Pancreas (tissue), 10 donors: Measurements from ENCODE around the gene DOCK7. TPM values are rescaled to one million over a fixed set of nuclear protein-coding genes. Genes with fewer than 3 reads are reported as not detected.

Source experiments
- ATAC-seq, 4 donors: fragments of 200-7000 bp; cut with Tn5 transposase; one replicate each; pipeline versions ENCODE4 v1.8.0 to v1.9.1; 2020; ENCODE audit warnings: mild to moderate bottlenecking in 4 of 4, moderate library complexity in 4 of 4
- DNase-seq, 6 donors: peaks; one replicate each; pipeline ENCODE4 v3.0.0-alpha.2; 2020
- FAIRE-seq: peaks from 2 replicates; lab custom pipeline; 2012; peaks lifted over from hg19 to GRCh38; lab: Jason Lieb, UNC
- H3K27ac ChIP-seq, 4 donors: fragments of 200-600 bp; sonication (generic); 1 replicate in 3 of 4; 2 replicates in 1 of 4; pipeline versions ENCODE4 v1.5.0 to v1.8.0; 2020
- H3K27me3 ChIP-seq, 4 donors: fragments of 200-600 bp; one replicate each; pipeline ENCODE4 v1.8.0; 2021
- H3K36me3 ChIP-seq, 3 donors: fragments of 200-600 bp; sonication (generic) in 1 of 3; one replicate each; pipeline versions ENCODE4 v1.5.0 to v1.8.0; 2020 to 2021
- H3K4me1 ChIP-seq, 3 donors: fragments of 200-600 bp; one replicate each; pipeline ENCODE4 v1.8.0; 2021
- H3K4me3 ChIP-seq, 4 donors: fragments of 200-600 bp; sonication (generic) in 2 of 4; one replicate each; pipeline versions ENCODE4 v1.5.0 to v1.8.0; 2020 to 2021
- H3K9me3 ChIP-seq, 4 donors: fragments of 200-600 bp; one replicate each; pipeline ENCODE4 v1.8.0; 2021
- WGBS, 2 donors: extraction: QIAGEN DNeasy Blood & Tissue Kit; methylation state at CpG; one replicate each; pipeline ENCODE4 v1.1.7; 2013; 5-methylcytosine and 5-hydroxymethylcytosine counted together
- intact Hi-C, 3 donors: fragments of 100-400 bp; cut with DNase I; formaldehyde crosslinking; loops; one replicate each; pipeline versions ENCODE4 v1.11.1 to v1.14.2; 2022
- polyA plus RNA-seq, 2 donors: library from polyadenylated mRNA; stranded (reverse); fragments of 200-250 nt; gene quantifications; one replicate each; pipeline ENCODE4 v1.2.3, GENCODE V29; 2013
- total RNA-seq, 6 donors: library from RNA; stranded (reverse); fragmentation: NEBNext Ultra II Directional in 4 of 6; extraction: Animal tissue kit (Norgen Biotek cat#: 25700) in 4 of 6; gene quantifications; one replicate each; pipeline versions ENCODE4 v1.2.1 to v1.2.4, GENCODE V29; 2021 to 2023
- TF ChIP-seq, protein P1 (sequence below), 4 donors: fragments of 200-600 bp; sonication (generic) in 3 of 4; IDR thresholded peaks; one replicate each; pipeline versions ENCODE4 v1.5.0 to v1.8.0; 2021; ENCODE audit warnings: antibody characterized with exemption in 4 of 4
- donor health status: healthy with polysubstance abuse.
- donor health status: DM: no; HTN: no; CAD: no; lungs with moderate emphysema.
- donor health status: DM: no; HTN: no; CAD: no.
- donor health status: control.
- donor health status: control.
- donor health status: Bipolar disorder and iron deficiency.
- donor health status: DM: yes; HTN: yes; CAD: no.
- donor health status: DM: no; HTN: no; CAD: no.
- donor health status: DM: no; HTN: no; CAD: no.
- donor health status: DM: yes; HTN: yes; CAD: no.

Gene DOCK7
- total and polyA plus RNA-seq, 8 donors: 4.4 to 22.5 (median 12.8) TPM

DNA sequence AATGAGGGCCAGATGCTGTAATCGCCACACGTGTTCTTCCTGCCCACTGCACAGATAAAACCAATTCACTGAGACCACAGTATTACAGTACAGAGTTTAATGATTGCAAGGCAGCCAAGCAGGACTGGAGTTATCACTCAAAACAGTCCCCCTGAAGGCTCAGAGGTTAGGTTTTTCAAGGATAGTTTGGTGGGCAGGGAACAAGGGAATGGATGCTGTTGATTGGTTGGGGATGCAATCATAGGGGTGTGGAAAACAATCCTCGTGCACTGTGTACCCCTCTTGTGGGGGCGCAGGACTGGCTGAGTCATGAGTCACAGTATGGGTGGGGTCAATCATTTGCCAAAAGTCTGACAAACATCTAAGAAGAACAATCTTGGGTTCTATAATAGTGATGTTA, 263.8 kb downstream of the DOCK7 start:
- FAIRE-seq (no peak), DNase-seq (no peak), ATAC-seq (no peak)
- no peaks in the 10 kb centered on the region for H3K4me1 ChIP-seq
- H3K27ac ChIP-seq: no peak overlapping the region
- TF ChIP-seq, protein P1, sequence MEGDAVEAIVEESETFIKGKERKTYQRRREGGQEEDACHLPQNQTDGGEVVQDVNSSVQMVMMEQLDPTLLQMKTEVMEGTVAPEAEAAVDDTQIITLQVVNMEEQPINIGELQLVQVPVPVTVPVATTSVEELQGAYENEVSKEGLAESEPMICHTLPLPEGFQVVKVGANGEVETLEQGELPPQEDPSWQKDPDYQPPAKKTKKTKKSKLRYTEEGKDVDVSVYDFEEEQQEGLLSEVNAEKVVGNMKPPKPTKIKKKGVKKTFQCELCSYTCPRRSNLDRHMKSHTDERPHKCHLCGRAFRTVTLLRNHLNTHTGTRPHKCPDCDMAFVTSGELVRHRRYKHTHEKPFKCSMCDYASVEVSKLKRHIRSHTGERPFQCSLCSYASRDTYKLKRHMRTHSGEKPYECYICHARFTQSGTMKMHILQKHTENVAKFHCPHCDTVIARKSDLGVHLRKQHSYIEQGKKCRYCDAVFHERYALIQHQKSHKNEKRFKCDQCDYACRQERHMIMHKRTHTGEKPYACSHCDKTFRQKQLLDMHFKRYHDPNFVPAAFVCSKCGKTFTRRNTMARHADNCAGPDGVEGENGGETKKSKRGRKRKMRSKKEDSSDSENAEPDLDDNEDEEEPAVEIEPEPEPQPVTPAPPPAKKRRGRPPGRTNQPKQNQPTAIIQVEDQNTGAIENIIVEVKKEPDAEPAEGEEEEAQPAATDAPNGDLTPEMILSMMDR (IDR thresholded peaks at IDR 0.05): no peak
- no peaks in the 10 kb centered on the region for H3K36me3 ChIP-seq
- intact Hi-C loops: no loop called here
- no peaks in the 10 kb centered on the region for H3K9me3 ChIP-seq
- H3K27me3 ChIP-seq: no peaks in the 10 kb centered on the region
- H3K4me3 ChIP-seq: no peak overlapping the region
- 75 to 80% methylated on average over 4 of the region's 4 CpGs for WGBS, 2 donors

DNA sequence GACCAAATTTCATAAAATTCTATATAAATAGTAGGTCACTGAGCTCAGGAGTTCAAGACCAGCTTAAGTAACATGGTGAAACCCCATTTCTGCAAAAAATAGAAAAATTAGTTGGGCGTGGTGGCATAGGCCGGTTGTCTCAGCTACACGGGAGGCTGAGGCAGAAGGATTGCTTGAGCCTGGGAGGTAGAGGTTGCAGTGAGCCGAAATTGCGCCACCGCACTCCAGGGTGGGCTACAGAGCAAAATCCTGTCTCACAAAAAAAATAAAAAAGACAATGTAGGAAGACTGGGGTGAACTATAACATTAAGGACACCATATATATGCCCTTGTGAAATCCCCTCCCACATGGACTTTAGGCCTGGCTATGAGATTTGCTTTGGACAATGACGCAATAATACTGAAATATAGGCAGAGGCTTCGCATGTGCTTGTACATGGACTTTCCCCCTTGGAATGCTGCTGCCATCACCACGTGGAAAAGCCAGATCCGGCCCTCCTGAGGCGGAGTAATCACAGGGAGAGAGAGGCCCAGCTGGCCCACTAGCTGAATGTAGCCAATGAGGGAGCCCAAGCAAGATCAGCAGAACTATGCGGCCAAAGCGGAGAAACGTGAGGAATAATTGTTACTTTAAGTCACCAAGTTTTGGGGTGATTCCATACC, 264.5 kb downstream of the DOCK7 start:
- DNase-seq (no peak), ATAC-seq (no peak), FAIRE-seq (no peak)
- no peaks in the 10 kb centered on the region for H3K27me3 ChIP-seq
- TF ChIP-seq, protein P1 (IDR thresholded peaks at IDR 0.05): no peak
- no peaks in the 10 kb centered on the region for H3K36me3 ChIP-seq
- no peak overlapping the region for H3K27ac ChIP-seq
- H3K9me3 ChIP-seq: no peaks in the 10 kb centered on the region
- WGBS, 2 donors: 90 to 93% methylated on average over 14 of the region's 14 CpGs
- H3K4me1 ChIP-seq: no peaks in the 10 kb centered on the region
- H3K4me3 ChIP-seq: no peak overlapping the region
- intact Hi-C loops: no loop called here

DNA sequence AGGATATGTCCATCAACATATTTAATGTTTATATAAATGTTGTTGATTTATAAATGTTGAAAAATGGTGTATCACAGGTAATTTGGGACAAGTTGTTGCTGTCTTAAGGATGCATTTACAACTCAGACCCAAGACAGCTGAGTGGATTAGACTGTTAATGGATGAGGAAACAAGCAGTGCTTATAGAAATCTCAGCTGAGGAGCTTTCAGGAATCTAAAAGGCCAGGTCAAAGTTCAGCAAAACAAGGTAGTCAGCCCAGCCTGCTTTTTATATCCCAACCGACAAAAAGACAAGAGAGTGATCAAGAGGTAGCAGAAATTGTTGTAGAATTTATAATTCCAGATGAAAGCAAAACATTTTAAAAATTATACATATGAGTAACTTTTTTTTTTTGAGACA, 268.0 kb downstream of the DOCK7 start:
- no peak for DNase-seq

DNA sequence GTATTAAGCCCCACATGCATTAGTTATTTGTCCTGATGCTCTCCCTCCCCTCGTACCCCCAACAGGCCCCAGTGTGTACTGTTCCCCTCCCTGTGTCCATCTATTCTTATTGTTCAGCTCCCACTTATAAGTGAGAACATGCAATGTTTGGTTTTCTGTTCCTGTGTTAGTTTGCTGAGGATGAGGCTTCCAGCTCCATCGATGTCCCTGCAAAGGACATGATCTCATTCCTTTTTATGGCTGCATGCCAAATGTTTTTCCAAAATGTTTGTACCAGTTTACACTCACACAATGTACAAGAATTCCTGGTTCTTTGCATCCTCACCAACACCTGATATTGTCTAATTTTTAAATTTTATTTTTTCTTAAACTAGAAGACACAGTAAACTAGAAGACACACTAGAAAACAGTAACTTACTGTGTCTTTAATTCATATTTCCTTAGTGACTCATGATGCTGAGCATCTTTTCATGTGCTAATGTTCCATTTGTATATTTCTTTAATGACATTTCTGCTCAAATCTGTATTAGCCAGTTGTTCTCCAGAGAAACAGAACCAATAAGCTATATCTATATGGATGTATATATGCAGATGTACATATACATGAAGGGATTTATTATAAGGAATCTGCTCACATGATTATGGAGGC, 270.7 kb downstream of the DOCK7 start:
- Histone ChIP-seq H3K27ac (no peak overlapping the region), H3K9me3 (no peaks in the 10 kb centered on the region), H3K4me3 (no peak overlapping the region), H3K36me3 (no peaks in the 10 kb centered on the region), H3K27me3 (no peaks in the 10 kb centered on the region), H3K4me1 (no peaks in the 10 kb centered on the region)
- intact Hi-C loops: no loop called here
- FAIRE-seq: no peak
- no peak for ATAC-seq
- 64 to 70% methylated on average over 2 of the region's 2 CpGs for WGBS, 2 donors
- DNase-seq: no peak
- TF ChIP-seq, protein P1 (IDR thresholded peaks at IDR 0.05): no peak

More for the DNA sequence above, 268.0 kb downstream of the DOCK7 start:
- H3K36me3 ChIP-seq: no peaks in the 10 kb centered on the region
- no peak overlapping the region for H3K27ac ChIP-seq
- intact Hi-C loops: no loop called here
- H3K9me3 ChIP-seq: no peaks in the 10 kb centered on the region
- H3K27me3 ChIP-seq: no peaks in the 10 kb centered on the region
- 65 to 88% methylated on average over 1 of the region's 1 CpG for WGBS, 2 donors
- ATAC-seq: no peak
- no peaks in the 10 kb centered on the region for H3K4me1 ChIP-seq
- TF ChIP-seq, protein P1 (IDR thresholded peaks at IDR 0.05): no peak
- H3K4me3 ChIP-seq: no peak overlapping the region
- no peak for FAIRE-seq

DNA sequence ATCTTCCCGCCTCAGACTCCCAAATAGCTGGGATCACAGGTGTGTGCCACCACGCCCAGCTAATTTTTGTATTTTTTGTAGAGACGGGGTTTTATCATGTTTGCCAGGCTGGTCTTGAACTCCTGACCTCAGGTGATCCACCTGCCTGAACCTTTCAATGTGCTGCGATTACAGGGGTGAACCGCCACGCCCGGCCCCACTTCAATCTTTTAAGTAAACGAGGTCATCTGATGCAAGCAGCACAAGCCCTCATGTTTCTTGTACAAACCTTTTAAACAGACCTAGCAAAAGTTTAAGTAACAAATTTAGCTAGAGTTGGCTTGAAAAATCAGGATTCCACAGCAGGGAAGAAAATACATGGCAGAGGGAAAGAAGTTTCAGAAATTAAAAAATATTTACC, 272.5 kb downstream of the DOCK7 start:
- no peak for ATAC-seq
- Histone ChIP-seq H3K27me3 (no peaks in the 10 kb centered on the region), H3K9me3 (no peaks in the 10 kb centered on the region), H3K36me3 (no peaks in the 10 kb centered on the region), H3K27ac (no peak overlapping the region), H3K4me3 (no peak overlapping the region), H3K4me1 (no peaks in the 10 kb centered on the region)
- no peak for DNase-seq
- TF ChIP-seq, protein P1 (IDR thresholded peaks at IDR 0.05): no peak
- FAIRE-seq: no peak
- intact Hi-C loops: no loop called here
- WGBS, 2 donors: 75 to 79% methylated on average over 8 of the region's 8 CpGs
